ENCODE data around the gene NCAPH2. TPM values are rescaled to one million over a fixed set of nuclear protein-coding genes. Genes with fewer than 3 reads are reported as not detected.
"Not testable (repeated sequence)": the region's sequence is repeated elsewhere in the genome, so short reads cannot be mapped to it uniquely, and the experiment has no call there.

The NCAPH2 gene
- total RNA-seq, 1 donor from 2014 or later: 42.4 TPM

DNA sequence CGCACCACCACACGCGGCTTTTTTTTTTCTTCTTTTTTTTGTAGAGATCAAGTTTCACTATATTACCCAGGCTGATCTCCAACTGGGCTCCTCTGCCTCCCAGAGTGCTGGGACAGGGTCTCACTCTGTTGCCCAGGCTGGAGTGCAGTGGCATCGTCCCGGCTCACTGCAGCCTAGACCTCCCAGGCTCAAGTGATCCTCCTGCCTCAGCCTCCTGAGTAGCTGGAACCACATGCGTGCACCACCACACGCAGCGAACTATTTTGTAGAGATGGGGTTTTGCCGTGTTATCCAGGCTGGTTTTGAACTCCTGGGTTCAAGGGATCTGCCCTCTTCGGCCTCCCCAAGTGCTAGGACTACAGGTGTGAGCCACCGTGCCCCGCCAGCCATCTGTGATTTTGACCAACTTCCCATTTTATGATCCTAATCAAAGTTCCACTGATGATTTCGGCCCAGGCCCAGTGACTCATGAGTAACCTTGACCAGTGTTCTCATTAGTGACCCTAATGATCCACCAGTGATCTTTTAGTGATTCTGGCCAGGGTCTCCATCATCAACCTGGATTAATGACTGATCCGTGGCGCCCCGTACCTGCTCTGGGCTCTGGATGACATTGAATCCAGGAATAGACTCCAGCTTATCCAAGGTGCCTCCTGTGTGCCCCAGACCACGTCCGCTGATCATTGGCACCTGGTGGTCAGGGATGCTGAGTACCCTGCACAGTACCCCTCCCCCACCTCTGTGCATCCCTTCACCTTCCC is 20.1 kb downstream of the NCAPH2 start:
- FAIRE-seq: no peak
- no peak for DNase-seq (ENCODE audit: low spot score in 2 of 2)

- DNase-seq (ENCODE audit: low spot score in 2 of 2) (no peak), FAIRE-seq (no peak)
Observed at GRCh38 chr22:50528682-50529415, 20.8 kb downstream of the NCAPH2 start.

DNA sequence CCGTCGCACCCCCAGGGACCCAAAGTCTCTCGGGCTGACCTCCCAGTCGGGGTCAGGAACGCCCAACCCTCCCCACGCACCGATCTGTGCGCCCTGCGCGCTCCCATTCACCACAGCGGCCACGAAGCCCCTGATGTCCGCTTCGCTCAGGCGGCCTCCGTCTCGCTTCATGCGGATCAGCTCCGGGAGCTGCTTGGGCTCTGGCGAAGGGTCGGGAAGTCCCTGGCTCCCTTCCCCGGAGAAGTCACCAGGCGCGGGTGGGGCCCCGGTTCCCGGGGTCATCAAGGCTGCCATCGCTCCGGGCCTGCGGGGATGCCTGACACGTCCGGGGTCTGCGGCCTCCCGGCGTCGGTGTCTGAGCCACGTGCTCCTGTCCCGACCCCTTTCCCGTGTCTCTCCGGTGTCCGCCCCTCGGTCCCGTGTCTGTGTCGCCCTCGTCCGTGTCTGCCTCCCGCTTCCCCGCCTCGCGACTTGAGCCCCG is 21.4 kb downstream of the NCAPH2 start:
- no peak for FAIRE-seq
- DNase-seq (ENCODE audit: low spot score in 2 of 2): peak in 1 of 2 donors; percentile 45

DNA sequence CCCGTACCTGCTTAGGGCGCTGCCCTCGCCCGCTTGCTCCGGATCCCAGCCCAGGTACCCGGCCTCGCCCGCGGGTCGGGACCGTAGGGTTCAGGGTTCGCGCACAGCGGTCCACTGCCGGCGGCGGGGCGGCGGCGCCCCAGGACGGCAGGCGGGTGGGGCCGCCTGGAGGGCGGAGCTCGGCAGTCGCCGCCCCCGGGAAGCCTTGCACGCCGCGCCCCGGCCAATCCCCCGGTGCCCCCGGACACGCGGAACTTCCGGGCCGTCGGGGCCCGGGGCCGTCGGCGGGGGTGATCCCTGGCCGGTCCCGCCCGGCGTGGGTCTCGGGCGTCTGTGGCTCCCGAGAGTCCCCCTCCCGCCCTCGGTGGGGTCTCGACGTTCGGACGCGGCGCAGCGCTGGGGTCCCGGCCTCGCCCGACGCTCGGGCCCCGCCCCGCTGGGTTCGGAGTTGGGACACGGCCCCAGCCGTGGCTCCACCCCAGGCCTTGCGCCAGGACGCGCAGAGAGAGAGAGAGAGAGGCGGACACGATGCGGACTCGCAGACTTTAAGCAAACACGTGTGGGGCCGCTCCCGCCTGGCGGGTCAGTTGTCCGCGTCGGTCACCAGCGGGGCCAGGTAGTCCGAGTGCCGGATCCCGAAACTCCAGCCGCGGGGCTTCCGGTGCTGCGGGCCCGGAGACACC is 22.0 kb downstream of the NCAPH2 start, which contains the start of gene TYMP:
Gene TYMP (minus strand): TSS at position 116 of the 683 bp plus-strand sequence. CDS start 303 bp downstream, outside the sequence.
- DNase-seq (ENCODE audit: low spot score in 2 of 2) (peak in 1 of 2 donors; percentile 62), FAIRE-seq (no peak)

- no peak for DNase-seq (ENCODE audit: low spot score in 2 of 2)
- no peak for FAIRE-seq
Observed at GRCh38 chr22:50530580-50530876, 22.5 kb downstream of the NCAPH2 start.

GRCh38 chr22:50530877-50531545 is 23.0 kb downstream of the NCAPH2 start:
- FAIRE-seq: no peak

DNA sequence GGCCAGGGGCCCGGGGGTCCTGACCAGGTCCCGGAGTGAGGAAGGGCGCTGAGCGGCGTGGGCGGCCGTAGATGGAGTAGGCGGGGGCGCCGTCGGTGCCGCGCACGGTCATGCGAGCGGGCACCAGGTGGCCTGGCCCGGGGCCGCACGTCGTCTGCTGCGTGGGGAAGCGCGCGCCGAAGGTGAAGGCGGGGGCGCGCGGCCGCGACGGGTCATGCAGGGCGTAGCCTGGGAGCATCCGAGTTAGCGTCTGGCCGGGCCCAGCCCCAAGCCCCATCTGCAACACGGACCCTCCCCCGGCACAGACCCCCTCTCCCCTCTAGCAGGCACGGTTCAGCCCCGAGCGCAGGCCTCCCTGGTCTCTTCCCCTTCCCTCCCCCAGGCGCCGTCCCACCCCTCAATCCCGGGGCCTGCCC is 23.5 kb downstream of the NCAPH2 start:
- FAIRE-seq: no peak
- DNase-seq (ENCODE audit: low spot score in 2 of 2): no peak

More at GRCh38 chr22:50530877-50531545, 23.0 kb downstream of the NCAPH2 start:
- peak in 1 of 2 donors; percentile 55 for DNase-seq (ENCODE audit: low spot score in 2 of 2)

DNA sequence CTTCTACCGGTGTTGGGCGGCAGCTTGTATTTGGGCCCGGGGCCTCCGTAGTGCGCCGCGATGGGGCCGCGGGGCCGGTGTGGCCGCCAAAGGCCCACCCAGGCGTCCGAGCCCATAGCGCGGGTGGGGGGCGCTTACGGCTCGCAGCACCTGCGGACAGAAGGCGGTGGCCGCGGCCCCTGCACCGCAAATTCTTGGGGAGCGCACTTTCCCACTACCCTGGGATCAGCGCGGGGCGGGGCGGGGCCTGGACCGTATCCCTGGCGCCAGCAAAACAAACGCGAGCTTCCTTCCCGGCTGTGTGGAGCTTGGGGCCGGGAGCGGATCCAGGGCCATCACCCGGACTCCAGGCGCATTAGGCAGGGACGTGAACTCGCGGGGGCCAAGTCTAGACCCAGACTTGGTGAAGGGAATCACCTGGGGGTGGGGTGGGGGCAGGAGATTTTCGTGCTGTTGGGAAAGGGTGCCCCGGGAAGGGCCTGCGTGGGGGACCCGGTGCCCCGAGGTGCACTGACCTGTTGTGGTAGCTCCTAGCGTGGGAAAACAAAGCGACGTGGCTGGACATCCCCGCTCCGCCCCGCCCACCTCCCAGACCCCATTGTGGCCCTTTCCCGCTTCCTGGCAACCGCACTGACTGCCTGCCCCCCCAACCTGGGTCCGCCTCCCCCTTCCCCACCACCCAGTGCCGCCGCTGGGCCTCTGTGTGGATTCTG is 24.1 kb downstream of the NCAPH2 start:
- DNase-seq (ENCODE audit: low spot score in 2 of 2) (peak in 1 of 2 donors; percentile 49), FAIRE-seq (no peak)

- no peak for DNase-seq (ENCODE audit: low spot score in 2 of 2)
- FAIRE-seq: no peak
Observed at GRCh38 chr22:50532824-50533796, 25.1 kb downstream of the NCAPH2 start.

- FAIRE-seq: not testable (repeated sequence)
Observed at GRCh38 chr22:50533856-50534711, 26.1 kb downstream of the NCAPH2 start.

DNA sequence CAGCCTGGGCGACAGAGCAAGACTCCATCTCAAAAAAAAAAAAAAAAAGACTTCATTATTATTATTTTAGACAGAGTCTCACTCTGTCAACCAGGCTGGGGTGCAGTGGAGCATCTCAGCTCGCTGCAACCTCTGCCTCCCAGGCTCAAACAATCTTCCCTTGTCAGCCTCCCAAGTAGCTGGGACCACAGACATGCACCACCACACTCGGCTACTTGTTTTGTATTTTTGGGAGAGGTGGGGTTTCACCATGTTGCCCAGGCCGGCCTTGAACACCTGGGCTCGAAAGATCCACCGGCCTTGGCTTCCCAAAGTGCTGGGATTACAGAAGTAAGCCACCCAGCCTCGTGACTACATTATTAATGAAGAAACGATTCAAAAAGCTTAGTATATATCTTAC is 27.1 kb downstream of the NCAPH2 start:
- FAIRE-seq (no peak), DNase-seq (ENCODE audit: low spot score in 2 of 2) (no peak)

More at GRCh38 chr22:50533856-50534711, 26.1 kb downstream of the NCAPH2 start:
- DNase-seq (ENCODE audit: low spot score in 2 of 2): not testable (repeated sequence)

- FAIRE-seq: no peak
- no peak for DNase-seq (ENCODE audit: low spot score in 2 of 2)
Observed at GRCh38 chr22:50536226-50536625, 28.2 kb downstream of the NCAPH2 start.

DNA sequence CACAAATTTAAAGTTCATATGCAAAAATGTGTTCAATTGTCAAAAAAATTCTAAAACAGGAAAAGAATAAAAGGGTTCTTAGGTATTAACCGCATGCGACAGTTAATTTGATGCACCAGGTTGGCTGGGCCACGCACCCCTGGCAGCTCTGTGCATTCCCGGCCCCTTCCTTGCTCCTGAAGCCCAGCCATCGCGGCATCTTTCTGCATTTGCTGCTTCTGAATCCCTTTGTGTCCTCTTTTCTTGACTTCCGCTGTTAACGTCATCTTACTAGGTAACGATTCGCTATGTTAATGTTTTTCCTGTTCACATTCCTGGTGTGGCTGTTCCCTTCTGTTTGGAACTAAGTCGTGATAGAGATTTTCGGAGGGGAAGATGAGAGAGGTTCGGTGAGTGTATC is 29.7 kb downstream of the NCAPH2 start:
- DNase-seq (ENCODE audit: low spot score in 2 of 2) (no peak), FAIRE-seq (no peak)

DNA sequence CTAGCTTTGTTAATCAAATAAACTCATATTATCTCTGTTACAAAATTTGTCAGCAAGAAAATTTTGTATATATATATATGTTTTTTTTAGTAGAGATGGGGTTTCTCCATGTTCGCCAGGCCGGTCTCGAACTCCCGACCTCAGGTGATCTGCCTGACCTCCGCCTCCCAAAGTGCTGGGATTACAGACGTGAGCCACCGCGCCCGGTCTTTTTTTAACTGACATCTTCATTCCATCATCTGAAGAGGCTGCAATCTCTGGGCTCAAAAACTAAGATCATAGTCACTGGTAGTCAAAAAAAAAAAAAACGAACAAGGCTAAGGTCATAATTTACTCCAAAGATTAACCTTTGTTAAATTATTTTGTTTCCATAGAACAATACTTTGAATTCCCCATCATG is 32.4 kb downstream of the NCAPH2 start:
- no peak for FAIRE-seq
- no peak for DNase-seq (ENCODE audit: low spot score in 2 of 2)

- DNase-seq (ENCODE audit: low spot score in 2 of 2); FAIRE-seq: not testable (repeated sequence)
Observed at GRCh38 chr22:50541667-50542026, 33.6 kb downstream of the NCAPH2 start.

DNA sequence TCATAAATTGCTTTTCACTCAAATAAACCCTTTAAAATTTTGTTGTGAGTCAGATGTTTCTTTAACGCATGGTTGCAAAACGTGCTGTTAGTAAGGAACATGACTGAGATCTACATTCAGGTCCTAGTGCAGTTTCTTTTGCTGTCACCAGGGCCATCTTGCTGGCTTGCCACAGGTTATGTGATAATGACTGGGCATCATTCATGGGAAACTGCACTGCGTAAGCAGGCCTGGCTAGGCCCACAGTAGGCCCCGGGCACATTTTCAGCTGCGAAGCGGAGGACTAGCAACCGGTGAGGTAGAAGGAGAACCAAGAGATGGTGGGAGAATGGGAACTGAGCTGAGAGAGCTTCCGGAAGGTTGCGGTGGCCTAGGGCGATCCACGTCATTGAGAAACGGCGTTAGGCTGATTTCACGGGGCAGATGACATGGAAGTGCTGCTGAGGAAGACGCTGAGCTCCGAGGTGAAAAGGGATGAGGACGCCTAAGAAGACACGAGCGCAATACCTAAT is 34.4 kb downstream of the NCAPH2 start:
- no peak for FAIRE-seq
- peak in 1 of 2 donors; percentile 10 for DNase-seq (ENCODE audit: low spot score in 2 of 2)

GRCh38 chr22:50544078-50544745 is 36.2 kb downstream of the NCAPH2 start:
- no peak for FAIRE-seq
- peak; percentile 77 to 90 for DNase-seq (ENCODE audit: low spot score in 2 of 2)
